ENCODE results near the gene GLTPD2. TPM values are rescaled to one million over a fixed set of nuclear protein-coding genes. Genes with fewer than 3 reads are reported as not detected.

The GLTPD2 gene
- total and polyA plus RNA-seq, 2 experiments from 2014 or later = 0.47 to 1.3 TPM

GRCh38 chr17:4838309-4838785 lies 49.6 kb downstream of the GLTPD2 start (continued):
- TF ChIP-seq EZH2 (IDR thresholded peaks at IDR 0.05; ENCODE audit: low read depth, unreplicated experiment) = no peak
- TF ChIP-seq, protein P1, sequence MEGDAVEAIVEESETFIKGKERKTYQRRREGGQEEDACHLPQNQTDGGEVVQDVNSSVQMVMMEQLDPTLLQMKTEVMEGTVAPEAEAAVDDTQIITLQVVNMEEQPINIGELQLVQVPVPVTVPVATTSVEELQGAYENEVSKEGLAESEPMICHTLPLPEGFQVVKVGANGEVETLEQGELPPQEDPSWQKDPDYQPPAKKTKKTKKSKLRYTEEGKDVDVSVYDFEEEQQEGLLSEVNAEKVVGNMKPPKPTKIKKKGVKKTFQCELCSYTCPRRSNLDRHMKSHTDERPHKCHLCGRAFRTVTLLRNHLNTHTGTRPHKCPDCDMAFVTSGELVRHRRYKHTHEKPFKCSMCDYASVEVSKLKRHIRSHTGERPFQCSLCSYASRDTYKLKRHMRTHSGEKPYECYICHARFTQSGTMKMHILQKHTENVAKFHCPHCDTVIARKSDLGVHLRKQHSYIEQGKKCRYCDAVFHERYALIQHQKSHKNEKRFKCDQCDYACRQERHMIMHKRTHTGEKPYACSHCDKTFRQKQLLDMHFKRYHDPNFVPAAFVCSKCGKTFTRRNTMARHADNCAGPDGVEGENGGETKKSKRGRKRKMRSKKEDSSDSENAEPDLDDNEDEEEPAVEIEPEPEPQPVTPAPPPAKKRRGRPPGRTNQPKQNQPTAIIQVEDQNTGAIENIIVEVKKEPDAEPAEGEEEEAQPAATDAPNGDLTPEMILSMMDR (conservative IDR thresholded peaks at IDR 0.05; ENCODE audit: low read depth in 2 of 2) = no peak
- no peak for TF ChIP-seq ZNF114 (CRISPR knock-in tag; IDR thresholded peaks at IDR 0.05)
- no peak for TF ChIP-seq REST (IDR thresholded peaks at IDR 0.05; ENCODE audit: unreplicated experiment)
- TF ChIP-seq EZH2phosphoT487 (IDR thresholded peaks at IDR 0.05; ENCODE audit: unreplicated experiment) = no peak
- no peak for TF ChIP-seq STAT1 (IDR thresholded peaks at IDR 0.05; ENCODE audit: unreplicated experiment)
- TF ChIP-seq CREB1 (CRISPR knock-in tag; IDR thresholded peaks at IDR 0.05; ENCODE audit: low read depth) = no peak

DNA sequence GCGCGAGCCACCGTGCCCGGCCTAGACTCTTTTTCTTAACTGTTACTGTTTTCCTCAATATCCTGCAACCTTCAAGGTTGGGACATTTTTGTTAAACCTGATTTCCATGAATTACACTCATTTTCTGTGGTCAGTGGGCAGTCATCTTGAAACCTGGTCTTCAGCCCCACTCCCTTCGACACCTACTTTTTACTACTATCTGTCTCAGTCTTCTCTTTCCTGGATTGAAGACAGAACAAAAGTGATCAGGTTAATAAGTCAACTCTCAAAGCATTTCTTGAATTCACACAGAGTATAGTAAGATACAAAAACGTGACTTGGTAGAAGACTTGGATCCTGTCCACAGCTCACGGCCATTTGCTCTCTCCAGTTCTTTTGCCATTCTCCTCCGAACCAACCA lies 50.5 kb downstream of the GLTPD2 start:
- H3K4me3 Mint-ChIP-seq = no peak overlapping the region; the same call in 2 of the 3 replicates
- H3K27me3 Mint-ChIP-seq (ENCODE audit: insufficient read depth, low read depth, poor library complexity) = peaks cover 2% of the 10 kb centered on the region
- ATAC-seq (no peak), DNase-seq (ENCODE audit: low spot score) (no peak)
- H3K27ac Mint-ChIP-seq = no peak overlapping the region; the same call in 1 of the 2 replicates
- H3K27ac ChIP-seq (ENCODE audit: low read depth) = no peak overlapping the region
- H3F3A ChIP-seq (replicated peaks; ENCODE audit: low read depth) = peaks cover 2% of the 10 kb centered on the region; the same call in 1 of the 2 replicates
- H3K36me3 ChIP-seq (ENCODE audit: insufficient read depth) = no peaks in the 10 kb centered on the region
- H2AFZ ChIP-seq = no peak overlapping the region
- no peak for TF ChIP-seq ZNF114 (CRISPR knock-in tag; IDR thresholded peaks at IDR 0.05)
- no peak overlapping the region for H3K4me2 ChIP-seq
- H3K9me3 Mint-ChIP-seq = no peaks in the 10 kb centered on the region
- peaks cover 38% of the 10 kb centered on the region for H3K4me1 Mint-ChIP-seq
- H3K79me2 ChIP-seq (replicated peaks; ENCODE audit: insufficient read depth) = peaks cover 82% of the 10 kb centered on the region
- no peaks in the 10 kb centered on the region for H3K27me3 ChIP-seq (ENCODE audit: insufficient read depth)
- H4K20me1 ChIP-seq (replicated peaks; ENCODE audit: insufficient read depth) = peaks cover 19% of the 10 kb centered on the region
- H3K4me1 ChIP-seq (ENCODE audit: insufficient read depth) = peaks cover 12% of the 10 kb centered on the region
- no peak overlapping the region for H3K4me3 ChIP-seq
- no peaks in the 10 kb centered on the region for H3K9me2 ChIP-seq (ENCODE audit: insufficient read depth)
- no peaks in the 10 kb centered on the region; the same call in 2 of the 3 replicates for H3K36me3 Mint-ChIP-seq (ENCODE audit: low read depth)

Other genes with a start within 250 kb of the GLTPD2 start
- 169 and 213 TPM in 2 replicates for gene MYBBP1A, start 233.6 kb upstream of the GLTPD2 start, total RNA-seq (2014; rRNA removed; shearing (Covaris generic))
- gene MYBBP1A, start 233.6 kb upstream of the GLTPD2 start, polyA plus RNA-seq (2016; fragmentation: Nextera tagmentation; extraction: Ambion mirVana) = 66.4 and 70.7 TPM in 2 replicates
- 0.24 TPM in 1 of 2 replicates, not detected in the other for gene GGT6, start 228.4 kb upstream of the GLTPD2 start, total RNA-seq (2014; rRNA removed; shearing (Covaris generic))
- gene GGT6, start 228.4 kb upstream of the GLTPD2 start, polyA plus RNA-seq (2016; fragmentation: Nextera tagmentation; extraction: Ambion mirVana) = 0.12 TPM in 1 of 2 replicates, not detected in the other
- gene SMTNL2, start 204.4 kb upstream of the GLTPD2 start, total RNA-seq (2014; rRNA removed; shearing (Covaris generic)) = 1.7 and 4.3 TPM in 2 replicates
- 1.3 and 3.1 TPM in 2 replicates for gene SMTNL2, start 204.4 kb upstream of the GLTPD2 start, polyA plus RNA-seq (2016; fragmentation: Nextera tagmentation; extraction: Ambion mirVana)
- gene ALOX15, start 147.3 kb upstream of the GLTPD2 start, total RNA-seq (2014; rRNA removed; shearing (Covaris generic)) = 1.1 and 1.4 TPM in 2 replicates
- 0.28 and 1.2 TPM in 2 replicates for gene ALOX15, start 147.3 kb upstream of the GLTPD2 start, polyA plus RNA-seq (2016; fragmentation: Nextera tagmentation; extraction: Ambion mirVana)
- gene PELP1, start 84.8 kb upstream of the GLTPD2 start, total RNA-seq (2014; rRNA removed; shearing (Covaris generic)) = 91.0 and 123 TPM in 2 replicates
- gene PELP1, start 84.8 kb upstream of the GLTPD2 start, polyA plus RNA-seq (2016; fragmentation: Nextera tagmentation; extraction: Ambion mirVana) = 39.4 and 41.1 TPM in 2 replicates
- gene ARRB2, start 78.3 kb upstream of the GLTPD2 start, total RNA-seq (2014; rRNA removed; shearing (Covaris generic)) = 23.0 and 45.0 TPM in 2 replicates
- 37.3 and 39.5 TPM in 2 replicates for gene ARRB2, start 78.3 kb upstream of the GLTPD2 start, polyA plus RNA-seq (2016; fragmentation: Nextera tagmentation; extraction: Ambion mirVana)
- 15.5 and 16.7 TPM in 2 replicates for gene MED11, start 57.5 kb upstream of the GLTPD2 start, total RNA-seq (2014; rRNA removed; shearing (Covaris generic))
- 32.8 and 33.3 TPM in 2 replicates for gene MED11, start 57.5 kb upstream of the GLTPD2 start, polyA plus RNA-seq (2016; fragmentation: Nextera tagmentation; extraction: Ambion mirVana)
- 1.4 TPM in 1 of 2 replicates, not detected in the other for gene ZMYND15, start 49.1 kb upstream of the GLTPD2 start, total RNA-seq (2014; rRNA removed; shearing (Covaris generic))
- 0.21 and 0.32 TPM in 2 replicates for gene ZMYND15, start 49.1 kb upstream of the GLTPD2 start, polyA plus RNA-seq (2016; fragmentation: Nextera tagmentation; extraction: Ambion mirVana)
- 4.1 and 6.8 TPM in 2 replicates for gene CXCL16, start 49.0 kb upstream of the GLTPD2 start, total RNA-seq (2014; rRNA removed; shearing (Covaris generic))
- gene CXCL16, start 49.0 kb upstream of the GLTPD2 start, polyA plus RNA-seq (2016; fragmentation: Nextera tagmentation; extraction: Ambion mirVana) = 3.7 and 4.0 TPM in 2 replicates
- not detected in 2 replicates for gene TM4SF5, start 17.1 kb upstream of the GLTPD2 start, total RNA-seq (2014; rRNA removed; shearing (Covaris generic))
- not detected in 2 replicates for gene TM4SF5, start 17.1 kb upstream of the GLTPD2 start, polyA plus RNA-seq (2016; fragmentation: Nextera tagmentation; extraction: Ambion mirVana)
- 0.38 TPM in 1 of 2 replicates, not detected in the other for gene VMO1, start 2.6 kb upstream of the GLTPD2 start, total RNA-seq (2014; rRNA removed; shearing (Covaris generic))
- gene VMO1, start 2.6 kb upstream of the GLTPD2 start, polyA plus RNA-seq (2016; fragmentation: Nextera tagmentation; extraction: Ambion mirVana) = 0.40 and 0.47 TPM in 2 replicates
- gene PSMB6, start 7.2 kb downstream of the GLTPD2 start, total RNA-seq (2014; rRNA removed; shearing (Covaris generic)) = 266 and 302 TPM in 2 replicates
- 465 and 502 TPM in 2 replicates for gene PSMB6, start 7.2 kb downstream of the GLTPD2 start, polyA plus RNA-seq (2016; fragmentation: Nextera tagmentation; extraction: Ambion mirVana)
- 49.9 and 55.9 TPM in 2 replicates for gene PLD2, start 18.2 kb downstream of the GLTPD2 start, total RNA-seq (2014; rRNA removed; shearing (Covaris generic))
- 20.2 and 22.1 TPM in 2 replicates for gene PLD2, start 18.2 kb downstream of the GLTPD2 start, polyA plus RNA-seq (2016; fragmentation: Nextera tagmentation; extraction: Ambion mirVana)
- gene MINK1, start 44.4 kb downstream of the GLTPD2 start, total RNA-seq (2014; rRNA removed; shearing (Covaris generic)) = 42.1 and 54.9 TPM in 2 replicates
- gene MINK1, start 44.4 kb downstream of the GLTPD2 start, polyA plus RNA-seq (2016; fragmentation: Nextera tagmentation; extraction: Ambion mirVana) = 17.3 and 19.4 TPM in 2 replicates
- 3.6 and 5.9 TPM in 2 replicates for gene C17orf107, start 110.6 kb downstream of the GLTPD2 start, total RNA-seq (2014; rRNA removed; shearing (Covaris generic))
- gene C17orf107, start 110.6 kb downstream of the GLTPD2 start, polyA plus RNA-seq (2016; fragmentation: Nextera tagmentation; extraction: Ambion mirVana) = 0.78 and 1.9 TPM in 2 replicates
- 0.23 and 1.2 TPM in 2 replicates for gene CHRNE, start 114.1 kb downstream of the GLTPD2 start, total RNA-seq (2014; rRNA removed; shearing (Covaris generic))
- gene CHRNE, start 114.1 kb downstream of the GLTPD2 start, polyA plus RNA-seq (2016; fragmentation: Nextera tagmentation; extraction: Ambion mirVana) = 0.24 and 0.50 TPM in 2 replicates
- not detected in 2 replicates for gene GP1BA, start 143.3 kb downstream of the GLTPD2 start, total RNA-seq (2014; rRNA removed; shearing (Covaris generic))
- 0.14 and 0.24 TPM in 2 replicates for gene GP1BA, start 143.3 kb downstream of the GLTPD2 start, polyA plus RNA-seq (2016; fragmentation: Nextera tagmentation; extraction: Ambion mirVana)
- gene SLC25A11, start 151.1 kb downstream of the GLTPD2 start, total RNA-seq (2014; rRNA removed; shearing (Covaris generic)) = 70.4 and 73.6 TPM in 2 replicates
- 35.7 and 37.8 TPM in 2 replicates for gene SLC25A11, start 151.1 kb downstream of the GLTPD2 start, polyA plus RNA-seq (2016; fragmentation: Nextera tagmentation; extraction: Ambion mirVana)
- 84.4 and 87.0 TPM in 2 replicates for gene RNF167, start 151.3 kb downstream of the GLTPD2 start, total RNA-seq (2014; rRNA removed; shearing (Covaris generic))
- 60.1 and 61.2 TPM in 2 replicates for gene RNF167, start 151.3 kb downstream of the GLTPD2 start, polyA plus RNA-seq (2016; fragmentation: Nextera tagmentation; extraction: Ambion mirVana)
- 1,702 and 2,002 TPM in 2 replicates for gene PFN1, start 159.6 kb downstream of the GLTPD2 start, total RNA-seq (2014; rRNA removed; shearing (Covaris generic))
- 3,646 and 3,709 TPM in 2 replicates for gene PFN1, start 159.6 kb downstream of the GLTPD2 start, polyA plus RNA-seq (2016; fragmentation: Nextera tagmentation; extraction: Ambion mirVana)
- 8.9 and 12.1 TPM in 2 replicates for gene ENO3, start 162.2 kb downstream of the GLTPD2 start, total RNA-seq (2014; rRNA removed; shearing (Covaris generic))
- 19.6 and 25.5 TPM in 2 replicates for gene ENO3, start 162.2 kb downstream of the GLTPD2 start, polyA plus RNA-seq (2016; fragmentation: Nextera tagmentation; extraction: Ambion mirVana)
- 77.9 and 85.3 TPM in 2 replicates for gene SPAG7, start 178.9 kb downstream of the GLTPD2 start, total RNA-seq (2014; rRNA removed; shearing (Covaris generic))
- gene SPAG7, start 178.9 kb downstream of the GLTPD2 start, polyA plus RNA-seq (2016; fragmentation: Nextera tagmentation; extraction: Ambion mirVana) = 226 and 242 TPM in 2 replicates
- 3.3 and 4.4 TPM in 2 replicates for gene CAMTA2, start 198.7 kb downstream of the GLTPD2 start, total RNA-seq (2014; rRNA removed; shearing (Covaris generic))
- gene CAMTA2, start 198.7 kb downstream of the GLTPD2 start, polyA plus RNA-seq (2016; fragmentation: Nextera tagmentation; extraction: Ambion mirVana) = 8.7 and 10.1 TPM in 2 replicates
- 2.1 TPM in 1 of 2 replicates, not detected in the other for gene INCA1, start 208.6 kb downstream of the GLTPD2 start, total RNA-seq (2014; rRNA removed; shearing (Covaris generic))
- 1.1 and 1.3 TPM in 2 replicates for gene INCA1, start 208.6 kb downstream of the GLTPD2 start, polyA plus RNA-seq (2016; fragmentation: Nextera tagmentation; extraction: Ambion mirVana)
- gene KIF1C, start 209.0 kb downstream of the GLTPD2 start, total RNA-seq (2014; rRNA removed; shearing (Covaris generic)) = 56.4 and 61.4 TPM in 2 replicates
- gene KIF1C, start 209.0 kb downstream of the GLTPD2 start, polyA plus RNA-seq (2016; fragmentation: Nextera tagmentation; extraction: Ambion mirVana) = 13.5 and 16.8 TPM in 2 replicates
- gene SLC52A1, start 246.5 kb downstream of the GLTPD2 start, total RNA-seq (2014; rRNA removed; shearing (Covaris generic)) = 0.63 and 1.3 TPM in 2 replicates
- gene SLC52A1, start 246.5 kb downstream of the GLTPD2 start, polyA plus RNA-seq (2016; fragmentation: Nextera tagmentation; extraction: Ambion mirVana) = 0.21 and 0.50 TPM in 2 replicates

Measured in GM23338 (cell line).